ENCODE measurements around the gene TMEM237.
"Not testable (repeated sequence)": the region's sequence is repeated elsewhere in the genome, so short reads cannot be mapped to it uniquely, and the experiment has no call there.

Gene TMEM237

GRCh38 chr2:201643216-201643890 is at the start of gene TMEM237:
TSS of gene TMEM237 (minus strand) at chr2:201643503. CDS start at chr2:201643400, 103 bp downstream.
- in situ Hi-C loops (cut with HindIII; ENCODE audit: low sequenced_read_pairs), result no loop called here

- in situ Hi-C loops (cut with HindIII; ENCODE audit: low sequenced_read_pairs), result no loop called here
Observed at GRCh38 chr2:201685156-201685555, 41.9 kb upstream of the TMEM237 start.

GRCh38 chr2:201680743-201681142 is 37.4 kb upstream of the TMEM237 start:
- in situ Hi-C loops (cut with HindIII; ENCODE audit: low sequenced_read_pairs), result no loop called here

- in situ Hi-C loops (cut with HindIII; ENCODE audit: low sequenced_read_pairs), result no loop called here
Observed at GRCh38 chr2:201678401-201678800, 35.1 kb upstream of the TMEM237 start.

GRCh38 chr2:201675454-201675853 is 32.2 kb upstream of the TMEM237 start:
- in situ Hi-C loops (cut with HindIII; ENCODE audit: low sequenced_read_pairs), result no loop called here

GRCh38 chr2:201674794-201675193 is 31.5 kb upstream of the TMEM237 start:
- in situ Hi-C loops (cut with HindIII; ENCODE audit: low sequenced_read_pairs), result no loop called here

- in situ Hi-C loops (cut with HindIII; ENCODE audit: low sequenced_read_pairs), result no loop called here
Observed at GRCh38 chr2:201674298-201674697, 31.0 kb upstream of the TMEM237 start.

- in situ Hi-C loops (cut with HindIII; ENCODE audit: low sequenced_read_pairs), result no loop called here
Observed at GRCh38 chr2:201673546-201673945, 30.2 kb upstream of the TMEM237 start.

GRCh38 chr2:201671205-201671604 is 27.9 kb upstream of the TMEM237 start:
- in situ Hi-C loops (cut with HindIII; ENCODE audit: low sequenced_read_pairs), result not testable (repeated sequence)

- in situ Hi-C loops (cut with HindIII; ENCODE audit: low sequenced_read_pairs), result no loop called here
Observed at GRCh38 chr2:201669865-201670264, 26.6 kb upstream of the TMEM237 start.

GRCh38 chr2:201668402-201668910 is 25.2 kb upstream of the TMEM237 start:
- in situ Hi-C loops (cut with HindIII; ENCODE audit: low sequenced_read_pairs), result no loop called here

- in situ Hi-C loops (cut with HindIII; ENCODE audit: low sequenced_read_pairs), result no loop called here
Observed at GRCh38 chr2:201664334-201664733, 21.0 kb upstream of the TMEM237 start.

GRCh38 chr2:201661366-201661765 is 18.1 kb upstream of the TMEM237 start:
- in situ Hi-C loops (cut with HindIII; ENCODE audit: low sequenced_read_pairs), result no loop called here

- in situ Hi-C loops (cut with HindIII; ENCODE audit: low sequenced_read_pairs), result no loop called here
Observed at GRCh38 chr2:201660293-201660895, 17.1 kb upstream of the TMEM237 start.

- in situ Hi-C loops (cut with HindIII; ENCODE audit: low sequenced_read_pairs), result no loop called here
Observed at GRCh38 chr2:201656740-201657139, 13.4 kb upstream of the TMEM237 start.

- in situ Hi-C loops (cut with HindIII; ENCODE audit: low sequenced_read_pairs), result no loop called here
Observed at GRCh38 chr2:201656102-201656501, 12.8 kb upstream of the TMEM237 start.

- in situ Hi-C loops (cut with HindIII; ENCODE audit: low sequenced_read_pairs), result no loop called here
Observed at GRCh38 chr2:201654616-201655384, 11.5 kb upstream of the TMEM237 start.

- in situ Hi-C loops (cut with HindIII; ENCODE audit: low sequenced_read_pairs), result no loop called here
Observed at GRCh38 chr2:201653221-201653620, 9.9 kb upstream of the TMEM237 start.

GRCh38 chr2:201649442-201649841 is 6.1 kb upstream of the TMEM237 start:
- in situ Hi-C loops (cut with HindIII; ENCODE audit: low sequenced_read_pairs), result no loop called here

- in situ Hi-C loops (cut with HindIII; ENCODE audit: low sequenced_read_pairs), result no loop called here
Observed at GRCh38 chr2:201647431-201647830, 4.1 kb upstream of the TMEM237 start.

GRCh38 chr2:201644001-201644400 is 698 bp upstream of the TMEM237 start:
- in situ Hi-C loops (cut with HindIII; ENCODE audit: low sequenced_read_pairs), result no loop called here

Data from DLD1 (cell line).